Fibroblast of peridontal ligament (primary cell): ENCODE data around the gene CDA.

Experiments used
- DNase-seq: peaks from one replicate; pipeline ENCODE4 v3.0.0-alpha.2; 2010; ENCODE audit errors: extremely low read depth

The CDA gene

DNA sequence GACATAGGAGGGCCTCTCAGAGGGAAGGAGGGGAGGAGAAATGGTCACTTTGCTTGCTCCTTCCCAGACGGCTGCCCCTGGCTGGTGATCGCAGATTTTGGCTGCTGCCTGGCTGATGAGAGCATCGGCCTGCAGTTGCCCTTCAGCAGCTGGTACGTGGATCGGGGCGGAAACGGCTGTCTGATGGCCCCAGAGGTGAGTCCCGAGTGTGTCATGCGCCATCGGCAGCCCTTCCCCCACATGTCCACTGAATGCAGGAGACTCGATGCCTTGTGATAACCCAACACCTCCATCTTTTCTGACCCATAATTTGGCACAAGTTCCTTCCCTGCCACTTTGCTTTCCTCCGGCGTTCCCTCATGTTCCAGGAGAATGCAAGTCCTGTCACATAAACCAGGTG is 59.5 kb downstream of the CDA start:
- DNase-seq = no peak

DNA sequence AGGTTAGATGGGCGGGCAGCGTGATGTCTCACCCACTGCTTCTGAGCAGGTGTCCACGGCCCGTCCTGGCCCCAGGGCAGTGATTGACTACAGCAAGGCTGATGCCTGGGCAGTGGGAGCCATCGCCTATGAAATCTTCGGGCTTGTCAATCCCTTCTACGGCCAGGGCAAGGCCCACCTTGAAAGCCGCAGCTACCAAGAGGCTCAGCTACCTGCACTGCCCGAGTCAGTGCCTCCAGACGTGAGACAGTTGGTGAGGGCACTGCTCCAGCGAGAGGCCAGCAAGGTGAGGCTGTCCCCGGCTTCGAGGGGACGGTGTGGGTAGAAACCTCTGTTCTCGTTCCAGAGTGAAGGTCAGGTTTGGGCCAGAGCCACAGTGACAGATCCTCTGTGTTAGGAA is 60.0 kb downstream of the CDA start:
- no peak for DNase-seq

DNA sequence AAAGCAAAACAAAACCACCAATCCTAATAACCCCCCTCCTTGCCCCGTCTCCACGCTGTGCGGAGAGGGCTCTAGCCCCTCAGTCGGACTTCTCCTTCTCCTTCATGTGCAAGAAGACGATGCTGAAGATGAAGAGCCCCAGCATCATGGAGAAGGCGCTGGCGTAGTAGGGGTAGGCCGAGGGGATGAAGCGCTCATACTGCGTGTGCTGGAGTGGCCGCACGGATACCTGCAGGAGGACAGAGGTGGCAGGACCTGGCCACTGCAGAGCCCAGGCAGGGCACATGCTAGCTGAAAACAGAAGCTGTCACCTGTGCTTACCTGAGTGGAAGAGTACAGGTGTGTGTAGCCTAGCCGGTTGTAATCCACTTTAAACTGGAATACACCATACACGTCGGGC is 63.4 kb downstream of the CDA start:
- no peak for DNase-seq

DNA sequence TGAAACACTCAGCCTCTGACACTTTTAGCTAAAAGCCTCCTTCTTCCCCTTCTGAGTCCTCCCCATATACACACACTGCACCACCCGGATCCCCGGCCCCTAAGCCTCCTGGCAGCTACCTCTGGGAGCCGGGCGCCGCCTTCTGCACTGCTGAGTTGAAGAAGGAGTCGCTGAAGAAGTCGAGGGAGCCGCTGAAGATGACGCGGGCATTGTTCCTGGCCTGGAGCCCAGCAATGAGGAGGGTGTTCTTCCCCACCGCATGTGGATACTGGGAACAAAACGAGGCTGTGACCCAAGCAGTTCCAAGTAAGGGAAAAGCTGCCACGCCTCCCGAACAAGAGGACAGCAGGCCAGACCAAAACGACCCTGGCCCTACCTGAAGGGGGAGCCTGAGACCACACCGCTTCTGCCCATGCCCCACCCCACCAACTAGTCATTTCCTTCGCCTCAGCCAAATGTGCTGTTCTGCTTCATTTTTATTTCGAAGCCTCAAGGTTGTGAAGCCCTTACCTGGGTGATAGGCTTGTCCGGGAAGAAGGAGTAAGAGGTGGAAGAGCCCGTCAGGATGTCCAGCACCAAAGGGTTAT is 65.3 kb downstream of the CDA start:
- no peak for DNase-seq

DNA sequence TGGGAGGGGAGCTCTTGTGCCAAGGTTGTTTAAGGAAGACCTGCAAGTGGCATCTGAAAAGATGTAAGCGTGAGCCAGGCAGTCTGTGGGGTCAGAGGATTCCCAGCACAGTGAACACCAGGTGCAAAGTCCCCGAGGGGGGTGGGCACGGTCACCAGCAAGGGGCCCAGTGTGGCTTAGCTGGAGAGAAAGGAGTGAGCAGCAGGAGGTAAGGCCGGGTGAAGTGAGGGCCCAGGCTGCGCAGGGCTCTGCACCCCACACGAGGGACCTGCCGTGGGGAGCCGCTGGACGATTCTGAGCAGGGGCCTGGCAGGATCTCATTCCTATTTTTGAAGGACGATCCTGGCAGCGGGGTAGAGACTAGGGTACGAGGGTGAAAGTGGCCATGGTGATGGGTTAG is 68.1 kb downstream of the CDA start:
- no peak for DNase-seq

DNA sequence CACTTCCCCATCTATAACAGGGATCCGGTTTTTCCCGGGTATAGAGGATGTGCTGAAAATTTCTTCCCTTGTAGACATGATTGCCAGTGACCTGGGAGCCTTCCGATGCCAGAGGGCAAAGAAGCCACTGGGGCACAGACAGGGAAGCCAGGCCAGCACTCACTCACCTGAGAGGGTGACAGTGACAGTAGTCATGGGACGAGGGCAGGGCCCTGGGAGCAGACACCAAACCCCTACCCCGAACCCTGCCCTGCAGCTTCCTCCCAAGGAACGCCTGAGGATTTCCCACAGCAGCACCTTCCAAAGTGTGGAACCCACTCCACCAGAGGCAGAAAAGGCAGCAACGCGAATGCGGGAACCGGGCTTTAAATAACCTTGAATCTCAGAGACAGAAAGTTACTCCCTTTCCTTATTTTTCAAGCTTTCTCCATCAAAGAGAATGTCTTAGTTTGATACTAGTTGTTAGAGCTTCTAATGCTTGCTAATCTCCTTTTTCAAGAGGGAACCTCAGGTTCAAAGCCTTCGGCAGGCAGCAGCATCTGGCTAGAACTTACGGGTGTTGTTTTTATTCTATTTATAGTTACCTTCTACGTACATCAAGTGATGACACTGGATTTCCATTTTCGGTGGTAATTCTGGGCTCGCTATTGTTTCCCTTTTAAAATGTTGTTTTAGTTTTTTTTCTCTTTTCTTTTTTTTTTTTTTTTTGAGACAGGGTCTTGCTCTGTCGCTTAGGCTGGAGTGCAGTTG is 69.4 kb downstream of the CDA start:
- no peak for DNase-seq

DNA sequence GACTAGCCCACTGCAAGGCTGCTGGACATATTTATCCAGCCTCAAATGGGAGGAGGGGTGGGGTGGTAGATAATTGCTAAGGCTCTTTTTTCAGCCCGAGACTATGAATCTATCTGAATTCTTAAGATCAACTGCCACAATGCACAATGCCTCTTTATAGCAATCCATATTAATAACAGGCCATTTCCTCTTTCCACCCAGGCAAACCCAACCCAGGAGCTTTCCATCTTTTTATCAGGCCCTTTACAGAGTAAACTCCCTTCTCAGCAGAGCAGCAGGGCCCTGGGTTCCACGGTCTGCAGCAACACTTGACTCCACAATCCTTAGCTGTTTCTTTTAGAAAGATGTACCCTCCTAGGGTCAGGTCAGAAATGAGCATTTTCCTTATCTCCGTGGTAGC is 71.5 kb downstream of the CDA start:
- peak; percentile 5 for DNase-seq

DNA sequence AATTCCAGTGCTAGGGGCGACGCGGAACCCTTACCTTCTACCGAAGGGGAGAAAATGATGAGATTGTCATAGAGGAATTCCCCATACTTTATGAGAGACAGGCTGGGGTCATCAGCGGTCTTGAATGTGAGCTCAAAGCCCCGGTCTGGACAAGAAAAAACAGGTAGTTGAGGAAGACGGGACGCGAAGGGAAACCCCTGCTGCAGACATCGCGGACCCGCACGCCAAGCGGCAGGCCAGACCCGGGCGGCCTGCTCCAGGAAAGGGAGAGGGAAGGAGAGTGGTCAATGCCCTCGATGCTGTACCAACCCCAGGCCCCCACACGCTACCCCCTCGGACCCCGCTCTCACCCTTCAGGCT is 71.9 kb downstream of the CDA start:
- DNase-seq = peak; percentile 3

DNA sequence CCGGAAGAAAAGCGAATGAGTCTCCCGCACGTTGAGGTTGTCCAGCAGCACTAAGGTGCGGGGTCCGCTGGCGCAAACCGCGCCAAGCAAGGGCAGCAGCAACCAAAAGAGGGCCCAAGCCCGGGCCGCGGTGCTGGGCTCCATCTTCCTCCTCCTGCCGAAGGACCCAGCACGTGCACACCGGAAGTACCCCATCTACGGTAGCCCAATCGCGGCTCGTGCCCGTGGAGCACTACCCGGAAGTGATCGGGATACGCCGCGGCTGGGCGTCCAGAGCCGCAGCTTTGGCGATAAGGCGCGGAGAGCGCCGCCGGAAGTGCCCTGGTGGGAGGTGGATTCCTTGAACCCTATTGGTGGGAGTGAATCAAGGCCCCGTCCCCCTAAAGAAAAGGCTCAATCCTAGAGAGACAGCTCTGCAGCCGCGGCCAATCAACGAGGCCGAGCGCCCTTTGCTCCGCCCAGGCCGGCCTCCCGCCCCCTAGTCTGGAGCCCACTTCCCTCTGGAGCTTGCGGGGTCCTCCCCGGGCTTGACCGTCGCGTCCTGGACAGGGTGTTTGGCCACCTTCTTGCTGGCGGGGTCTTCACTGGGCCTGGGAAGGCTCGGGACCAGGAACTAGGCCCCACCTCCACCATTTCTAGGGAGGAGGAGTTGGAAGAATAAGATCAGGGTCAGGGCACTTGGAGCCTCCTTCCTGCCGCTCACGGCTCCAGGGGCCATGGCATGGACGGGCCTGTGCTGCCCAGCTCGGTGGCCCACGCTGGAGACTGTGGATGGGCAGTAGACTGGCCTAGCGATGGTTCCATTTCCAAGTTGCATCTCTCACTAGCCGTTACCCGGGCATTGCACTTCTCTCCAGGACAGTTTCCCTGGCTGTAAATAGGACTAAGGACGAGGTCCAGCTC is 72.6 kb downstream of the CDA start, which contains the start of gene DDOST:
DDOST (minus strand) TSS at position 163 of the 903 bp plus-strand sequence; CDS start at position 144, 19 bp downstream.
- DNase-seq = peak; percentile 96

DNA sequence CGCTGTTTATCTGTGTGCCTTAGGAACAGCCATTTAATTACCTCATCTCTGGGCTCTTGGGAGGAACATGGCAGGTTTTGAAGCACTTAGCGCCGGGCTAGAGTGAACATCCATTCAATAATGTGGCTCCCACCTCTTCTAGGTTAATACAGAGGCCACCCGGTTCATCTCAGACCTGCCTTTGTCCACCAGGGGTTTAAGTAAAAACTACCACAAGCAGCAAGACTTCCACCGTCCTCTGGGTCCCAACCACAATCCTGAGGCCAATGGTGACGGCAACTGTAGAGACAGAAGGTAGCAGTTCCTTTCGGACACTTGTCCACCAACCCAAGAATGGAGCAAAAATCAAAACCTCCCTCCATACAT is 73.2 kb downstream of the CDA start:
- DNase-seq = no peak

DNA sequence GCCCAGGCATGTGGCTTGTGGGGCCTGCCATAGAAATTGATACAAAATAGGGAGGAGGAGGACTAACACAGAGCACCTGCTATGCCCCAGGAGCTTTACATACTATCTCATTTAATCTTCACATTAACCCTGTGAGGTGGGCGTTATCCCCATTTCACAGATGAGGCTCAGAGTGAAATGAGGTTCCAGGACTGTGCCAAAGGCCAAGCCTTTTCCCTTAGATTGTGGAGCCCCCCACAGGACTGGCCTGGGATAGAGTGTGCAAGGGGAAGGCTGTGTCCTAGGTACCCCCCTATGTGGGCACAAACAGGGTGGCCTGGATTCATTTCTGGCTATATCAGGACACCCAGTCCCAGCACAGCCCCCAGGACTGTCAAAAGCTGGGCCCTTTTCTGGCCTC is 74.5 kb downstream of the CDA start:
- DNase-seq = no peak

DNA sequence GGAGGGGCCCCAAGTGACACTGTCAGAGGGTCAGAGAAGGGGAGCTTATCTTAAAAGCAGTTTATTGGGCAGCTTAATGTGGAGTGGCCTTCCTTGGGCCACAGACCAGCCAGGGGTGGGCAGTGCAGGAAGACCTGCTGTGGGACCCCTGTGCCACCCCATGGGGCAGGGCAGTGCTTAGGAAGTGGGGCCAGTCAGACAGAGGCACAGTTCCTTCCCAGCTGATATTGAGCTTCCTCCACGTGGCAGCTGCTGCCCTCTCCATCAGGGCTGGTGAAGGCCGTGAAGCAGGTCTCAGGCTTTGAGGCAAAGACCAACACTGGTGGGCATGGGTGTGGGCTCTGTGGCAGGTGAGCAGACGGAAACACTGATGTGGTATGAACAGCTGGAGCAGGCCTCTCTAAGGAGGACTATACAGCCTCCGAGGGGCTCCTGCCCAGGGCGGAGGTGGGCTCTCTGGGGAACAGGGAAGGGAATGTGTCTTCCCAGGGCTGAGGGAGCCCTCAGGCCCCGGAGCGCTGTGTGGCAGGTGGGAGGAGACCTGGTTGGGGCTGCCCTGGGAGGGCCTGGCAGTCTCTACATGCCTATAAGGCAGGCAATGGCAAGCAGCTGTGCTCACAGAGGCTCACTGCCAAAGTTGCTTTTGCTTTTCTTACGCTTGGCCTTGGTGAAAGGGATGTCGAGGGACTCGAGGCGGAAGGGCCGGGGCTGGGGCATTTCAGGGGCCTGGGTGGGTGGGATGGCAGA is 75.2 kb downstream of the CDA start:
- DNase-seq = no peak

DNA sequence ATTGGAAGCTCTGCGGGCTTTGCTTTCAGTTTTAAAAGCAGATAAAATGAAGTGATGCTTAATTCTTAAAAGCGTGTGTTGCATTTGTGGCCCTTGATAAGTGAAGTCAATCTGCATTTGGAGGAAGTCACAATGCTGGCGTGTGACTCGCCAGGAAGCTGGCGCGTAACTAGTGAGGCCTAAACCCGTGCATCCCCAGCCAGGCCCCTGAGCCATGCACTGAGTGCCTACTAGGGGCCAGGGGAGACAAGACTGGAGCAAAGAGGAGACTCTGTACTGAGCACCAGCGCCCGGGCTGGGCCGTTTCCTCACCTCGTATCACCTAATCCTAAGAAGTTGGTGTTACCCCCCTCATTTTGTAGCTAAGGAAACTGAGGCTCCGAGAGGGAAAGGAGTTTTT is 76.8 kb downstream of the CDA start:
- DNase-seq = no peak

DNA sequence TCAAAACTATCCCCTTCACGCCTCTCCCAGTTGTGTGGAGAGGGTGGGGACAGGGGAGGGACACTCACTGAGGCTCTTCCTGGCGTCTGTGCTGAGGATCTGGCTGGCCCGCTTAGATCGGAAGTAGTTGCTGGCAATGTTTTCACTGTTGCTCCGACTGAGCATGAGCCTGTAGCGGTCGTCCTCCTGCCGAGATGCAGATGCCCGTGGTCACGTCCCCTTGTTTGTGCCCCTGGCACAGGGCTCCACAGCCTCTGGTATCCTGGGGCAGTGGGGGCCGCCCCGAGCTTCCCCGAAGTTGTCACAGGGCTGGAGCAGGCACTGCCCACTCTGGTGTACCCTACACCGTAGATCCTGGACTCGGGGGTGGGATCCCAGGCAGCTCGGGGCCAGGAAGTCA is 77.2 kb downstream of the CDA start:
- DNase-seq = no peak

DNA sequence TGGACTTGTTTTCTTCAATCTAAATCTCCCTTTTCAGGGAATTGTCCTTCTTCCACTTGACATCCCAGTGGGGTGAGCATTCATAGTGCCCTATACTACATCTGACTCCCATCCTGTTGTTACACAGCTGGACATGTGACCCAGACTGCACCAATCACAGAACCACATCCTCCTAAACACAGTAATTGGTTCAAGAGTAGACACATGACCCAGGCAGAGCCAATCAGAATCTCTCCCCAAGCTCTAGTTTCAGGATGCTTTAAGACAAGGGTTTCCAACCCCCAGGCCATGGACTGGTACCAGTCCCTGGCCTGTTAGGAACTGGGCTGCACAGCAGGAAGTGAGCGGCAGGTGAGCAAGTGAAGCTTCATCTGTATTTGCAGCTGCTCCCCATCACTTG is 77.9 kb downstream of the CDA start:
- DNase-seq = peak; percentile 5
